Natural killer cell (primary cell): Measurements from ENCODE around the gene IKBKE. TPM values are rescaled to one million over a fixed set of nuclear protein-coding genes. Genes with fewer than 3 reads are reported as not detected.

Source experiments
- ATAC-seq, 3 donors: fragments of 150-1000 bp in 2 of 3; fragments of 200-7000 bp in 1 of 3; cut with Tn5 transposase; 1 replicate in 1 of 3; 2 replicates in 2 of 3; pipeline ENCODE4 v1.10.0; 2021; ENCODE audit warnings: mild to moderate bottlenecking in 2 of 3, moderate library complexity in 2 of 3
- DNase-seq, 2 donors: peaks; one replicate each; pipeline versions ENCODE4 v3.0.0 to v3.0.0-alpha.2; 2013 to 2021; ENCODE audit warnings: mixed read lengths in 1 of 2
- H3K27ac ChIP-seq: one replicate; pipeline ENCODE4 v1.5.1; 2013; ENCODE audit warnings: mild to moderate bottlenecking, low read length
- H3K27me3 ChIP-seq: one replicate; pipeline ENCODE4 v1.6.1; 2013; ENCODE audit warnings: low read length; ENCODE audit not compliant: control insufficient read depth, insufficient read depth
- H3K36me3 ChIP-seq: one replicate; pipeline ENCODE4 v1.6.1; 2013; ENCODE audit warnings: low read length; ENCODE audit not compliant: control insufficient read depth, insufficient read depth
- H3K4me1 ChIP-seq: one replicate; pipeline ENCODE4 v1.6.1; 2013; ENCODE audit warnings: low read length; ENCODE audit not compliant: control insufficient read depth, insufficient read depth
- H3K4me3 ChIP-seq: one replicate; pipeline ENCODE4 v1.5.1; 2013; ENCODE audit warnings: low read length
- H3K9me3 ChIP-seq: one replicate; pipeline ENCODE4 v1.6.1; 2013; ENCODE audit warnings: low read length; ENCODE audit not compliant: control insufficient read depth, insufficient read depth
- H3K27ac Mint-ChIP-seq, 2 donors: one replicate each; pipeline ENCODE4 v1.8.0; 2022; ENCODE audit warnings: mild to moderate bottlenecking in 2 of 2, mixed read lengths in 2 of 2, moderate library complexity in 1 of 2
- H3K27me3 Mint-ChIP-seq, 2 donors: one replicate each; pipeline ENCODE4 v1.8.0; 2022; ENCODE audit warnings: low read depth in 2 of 2, mixed read lengths in 2 of 2
- H3K36me3 Mint-ChIP-seq: one replicate; pipeline ENCODE4 v1.8.0; 2022; ENCODE audit warnings: mixed read lengths
- H3K4me1 Mint-ChIP-seq, 2 donors: one replicate each; pipeline ENCODE4 v1.8.0; 2022; ENCODE audit warnings: mixed read lengths in 2 of 2
- H3K4me3 Mint-ChIP-seq: one replicate; pipeline ENCODE4 v1.8.0; 2022; ENCODE audit warnings: mild to moderate bottlenecking, moderate library complexity, mixed read lengths
- H3K9me3 Mint-ChIP-seq, 2 donors: one replicate each; pipeline ENCODE4 v1.8.0; 2022; ENCODE audit warnings: mixed read lengths in 2 of 2
- CTCF ChIP-seq: fragments of 200-600 bp; IDR thresholded peaks from one replicate; pipeline ENCODE4 v1.8.0; 2022; ENCODE audit warnings: antibody characterized with exemption
- WGBS: methylation state at CpG from one replicate; pipeline ENCODE4 v1.1.7; 2013; ENCODE audit warnings: missing lambda C conversion rate; ENCODE audit not compliant: insufficient coverage; 5-methylcytosine and 5-hydroxymethylcytosine counted together
- intact Hi-C: fragments of 100-400 bp; cut with micrococcal nuclease; formaldehyde crosslinking; loops from one replicate; pipeline ENCODE4 v1.14.2; 2022
- total RNA-seq, 4 donors: library from RNA; stranded (reverse); fragments of 120-200 nt in 1 of 4; gene quantifications; one replicate each; pipeline versions ENCODE4 v1.2.3 to v1.2.4, GENCODE V29; 2013 to 2022

Gene IKBKE
- total RNA-seq, 3 donors from 2014 or later (not counting 1 experiment from before 2014, with no cell fraction given): 31.6 to 34.6 (median 32.2) TPM

- peaks cover 0 to 4% of the 10 kb centered on the region in 2 donors for H3K4me1 Mint-ChIP-seq
- ATAC-seq (no peak), DNase-seq (no peak)
- WGBS: 100% methylated on average over 1 of the region's 1 CpG
- Histone ChIP-seq H3K27ac (no peak overlapping the region), H3K9me3 (no peaks in the 10 kb centered on the region), H3K27me3 (no peaks in the 10 kb centered on the region), H3K4me1 (no peaks in the 10 kb centered on the region), H3K36me3 (peaks cover 28% of the 10 kb centered on the region), H3K4me3 (no peak overlapping the region)
- TF ChIP-seq CTCF: no peak
- no peak overlapping the region for H3K4me3 Mint-ChIP-seq
- no peaks in the 10 kb centered on the region for H3K9me3 Mint-ChIP-seq
- H3K36me3 Mint-ChIP-seq: peaks cover 8% of the 10 kb centered on the region
- intact Hi-C loops: no loop called here
- H3K27me3 Mint-ChIP-seq: no peaks in the 10 kb centered on the region
- H3K27ac Mint-ChIP-seq: no peak overlapping the region
Observed at GRCh38 chr1:206435445-206435844, 34.8 kb upstream of the IKBKE start.

DNA sequence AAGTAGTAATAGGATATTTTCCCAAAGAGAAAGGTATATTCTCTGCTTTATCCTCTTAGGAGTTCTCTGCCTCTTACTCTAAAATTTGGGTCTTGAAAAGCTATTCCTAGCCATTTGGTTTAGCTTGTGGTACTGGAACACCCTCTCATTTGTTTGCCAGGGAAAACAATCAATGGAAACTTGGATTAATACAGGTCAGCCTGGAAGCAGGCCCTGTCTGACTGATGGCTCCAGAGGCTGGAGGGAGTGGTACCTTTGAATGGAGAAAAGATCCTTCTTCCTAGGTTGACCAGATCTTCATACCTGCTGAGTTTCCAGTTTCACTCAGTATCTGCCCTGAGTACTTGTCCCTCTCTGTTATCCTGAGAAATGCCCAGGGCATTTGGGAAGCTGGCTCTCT lies 31.7 kb upstream of the IKBKE start:
- H3K27me3 ChIP-seq: no peaks in the 10 kb centered on the region
- TF ChIP-seq CTCF: no peak
- DNase-seq: no peak
- H3K27ac ChIP-seq: no peak overlapping the region
- Mint-ChIP-seq H3K36me3 (no peaks in the 10 kb centered on the region), H3K27ac (no peak overlapping the region), H3K4me3 (no peak overlapping the region), H3K9me3 (no peaks in the 10 kb centered on the region), H3K4me1 (no peaks in the 10 kb centered on the region), H3K27me3 (no peaks in the 10 kb centered on the region)
- intact Hi-C loops: no loop called here
- no peak overlapping the region for H3K4me3 ChIP-seq
- H3K9me3 ChIP-seq: no peaks in the 10 kb centered on the region
- no peak for ATAC-seq
- no peaks in the 10 kb centered on the region for H3K4me1 ChIP-seq
- peaks cover 15% of the 10 kb centered on the region for H3K36me3 ChIP-seq

GRCh38 chr1:206439205-206439604 lies 31.1 kb upstream of the IKBKE start:
- H3K27me3 ChIP-seq: no peaks in the 10 kb centered on the region
- Mint-ChIP-seq H3K4me1 (no peaks in the 10 kb centered on the region), H3K9me3 (no peaks in the 10 kb centered on the region), H3K36me3 (peaks cover 1% of the 10 kb centered on the region), H3K27me3 (no peaks in the 10 kb centered on the region), H3K27ac (no peak overlapping the region), H3K4me3 (no peak overlapping the region)
- intact Hi-C loops: no loop called here
- DNase-seq (no peak), ATAC-seq (no peak)
- H3K36me3 ChIP-seq: peaks cover 17% of the 10 kb centered on the region
- TF ChIP-seq CTCF: no peak
- no peaks in the 10 kb centered on the region for H3K4me1 ChIP-seq
- no peaks in the 10 kb centered on the region for H3K9me3 ChIP-seq
- no peak overlapping the region for H3K27ac ChIP-seq
- WGBS: 100% methylated on average over 1 of the region's 2 CpGs
- H3K4me3 ChIP-seq: no peak overlapping the region

- no peak overlapping the region for H3K27ac ChIP-seq
- intact Hi-C loops: no loop called here
- 96% methylated on average over 7 of the region's 7 CpGs for WGBS
- Mint-ChIP-seq H3K36me3 (peaks cover 12% of the 10 kb centered on the region), H3K27ac (no peak overlapping the region), H3K27me3 (no peaks in the 10 kb centered on the region), H3K9me3 (no peaks in the 10 kb centered on the region), H3K4me3 (no peak overlapping the region), H3K4me1 (no peaks in the 10 kb centered on the region)
- H3K27me3 ChIP-seq: no peaks in the 10 kb centered on the region
- ATAC-seq (no peak), DNase-seq (no peak)
- no peak overlapping the region for H3K4me3 ChIP-seq
- H3K4me1 ChIP-seq: no peaks in the 10 kb centered on the region
- TF ChIP-seq CTCF: no peak
- no peaks in the 10 kb centered on the region for H3K9me3 ChIP-seq
- H3K36me3 ChIP-seq: peaks cover 20% of the 10 kb centered on the region
Observed at GRCh38 chr1:206441336-206441967, 28.8 kb upstream of the IKBKE start.
